ENCODE data around the gene CTAGE6. TPM values are rescaled to one million over a fixed set of nuclear protein-coding genes. Genes with fewer than 3 reads are reported as not detected.
A peak's percentile ranks its signal among the peaks of the same experiment; 100 is the strongest.
"Not testable (repeated sequence)": the region's sequence is repeated elsewhere in the genome, so short reads cannot be mapped to it uniquely, and the experiment has no call there.

CTAGE6 gene
- total and polyA plus RNA-seq, 9 of the 15 experiments (the other 6 are each of a cell fraction or from before 2014, with no cell fraction given), result 0.04 to 0.21 (median 0.11) TPM; not detected in 5

DNA sequence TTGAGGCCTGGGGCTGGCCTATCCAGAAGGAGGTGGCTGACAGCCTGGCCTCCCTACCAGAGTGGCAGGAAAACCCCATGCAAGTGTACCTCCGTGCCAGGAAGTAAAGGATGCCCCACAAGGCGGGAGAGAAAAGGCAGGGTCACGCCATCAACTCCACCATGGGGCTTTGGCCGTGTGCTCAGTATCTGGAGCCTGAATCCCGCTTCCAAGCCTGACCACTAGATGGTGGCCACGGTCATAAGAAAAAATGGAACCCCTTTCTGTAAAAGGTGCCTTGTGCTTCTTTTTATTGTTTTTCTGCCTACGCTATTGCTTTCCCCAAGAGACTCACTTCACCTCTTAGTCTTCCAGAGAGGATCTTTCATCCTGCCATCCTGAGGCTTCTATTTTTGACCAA is 29.9 kb downstream of the CTAGE6 start:
- no CpG with 5 or more reads among the region's 7 CpGs for WGBS (ENCODE audit: insufficient coverage, low coverage, missing lambda C conversion rate)
- CTCF ChIA-PET (ENCODE audit: low intra/inter-chr PET ratio); H3K9me1 ChIP-seq (ENCODE audit: control insufficient read depth, insufficient read depth, low read length); H4K20me1 ChIP-seq (replicated peaks; ENCODE audit: control insufficient read depth, insufficient read depth, low read length); H3K27ac ChIP-seq (ENCODE audit: extremely low read depth, low read depth, low read length); H2AFZ ChIP-seq (ENCODE audit: low read depth, low read length); intact Hi-C loops (cut with micrococcal nuclease); H3K36me3 ChIP-seq (ENCODE audit: control insufficient read depth, insufficient read depth, low read length); H3K4me3 ChIP-seq; H3K79me2 ChIP-seq (ENCODE audit: control insufficient read depth, insufficient read depth, low read length); H3K4me2 ChIP-seq (ENCODE audit: insufficient read depth, low read length); H3K9ac ChIP-seq (ENCODE audit: insufficient read depth in 1 of 2, low read depth in 2 of 2, low read length in 2 of 2); H3K4me1 ChIP-seq (replicated peaks in 1 of 2; ENCODE audit: control insufficient read depth in 2 of 2, insufficient read depth in 2 of 2, low read length in 2 of 2); H3K9me3 ChIP-seq (replicated peaks; ENCODE audit: control insufficient read depth, insufficient read depth, low read depth, low read length); in situ Hi-C loops (cut with MboI); DNase-seq (ENCODE audit: extremely low read depth in 1 of 4, low spot score in 3 of 4); H3K27me3 ChIP-seq (ENCODE audit: control insufficient read depth in 2 of 2, insufficient read depth in 2 of 2, low read length in 2 of 2); POLR2A ChIA-PET; FAIRE-seq; BruUV-seq (replicated peaks): not testable (repeated sequence)
- peak; percentile 94 for ATAC-seq

DNA sequence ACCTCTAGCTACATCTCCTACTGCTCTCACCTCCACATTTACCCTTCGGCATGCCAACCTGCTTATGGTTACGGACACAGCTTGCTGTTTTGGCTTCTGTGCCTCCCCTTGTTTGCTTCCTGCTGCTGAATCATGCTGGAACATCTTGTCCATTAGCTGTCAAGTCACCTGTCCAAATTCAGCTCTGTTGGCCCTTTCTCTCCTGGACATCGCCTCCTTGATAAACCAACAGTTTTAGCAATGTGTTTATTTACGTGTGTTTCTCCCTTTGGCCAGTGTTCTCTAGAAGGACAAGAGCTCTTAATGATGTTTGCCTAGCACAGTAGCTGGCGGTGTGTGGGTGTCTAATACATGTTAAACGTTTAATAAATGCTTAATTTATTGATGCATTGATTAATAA is 31.4 kb downstream of the CTAGE6 start:
- H3K9ac ChIP-seq (ENCODE audit: insufficient read depth in 1 of 2, low read depth in 2 of 2, low read length in 2 of 2); H3K27me3 ChIP-seq (ENCODE audit: control insufficient read depth in 2 of 2, insufficient read depth in 2 of 2, low read length in 2 of 2); in situ Hi-C loops (cut with MboI); H2AFZ ChIP-seq (ENCODE audit: low read depth, low read length); H3K4me1 ChIP-seq (replicated peaks in 1 of 2; ENCODE audit: control insufficient read depth in 2 of 2, insufficient read depth in 2 of 2, low read length in 2 of 2); ATAC-seq; H3K4me3 ChIP-seq; H3K4me2 ChIP-seq (ENCODE audit: insufficient read depth, low read length); FAIRE-seq; BruUV-seq (replicated peaks); CTCF ChIA-PET (ENCODE audit: low intra/inter-chr PET ratio); H3K79me2 ChIP-seq (ENCODE audit: control insufficient read depth, insufficient read depth, low read length); H3K27ac ChIP-seq (ENCODE audit: extremely low read depth, low read depth, low read length); POLR2A ChIA-PET; H3K9me3 ChIP-seq (replicated peaks; ENCODE audit: control insufficient read depth, insufficient read depth, low read depth, low read length); H3K9me1 ChIP-seq (ENCODE audit: control insufficient read depth, insufficient read depth, low read length); DNase-seq (ENCODE audit: extremely low read depth in 1 of 4, low spot score in 3 of 4); H4K20me1 ChIP-seq (replicated peaks; ENCODE audit: control insufficient read depth, insufficient read depth, low read length); intact Hi-C loops (cut with micrococcal nuclease); H3K36me3 ChIP-seq (ENCODE audit: control insufficient read depth, insufficient read depth, low read length): not testable (repeated sequence)
- no CpG with 5 or more reads among the region's 6 CpGs for WGBS (ENCODE audit: insufficient coverage, low coverage, missing lambda C conversion rate)

DNA sequence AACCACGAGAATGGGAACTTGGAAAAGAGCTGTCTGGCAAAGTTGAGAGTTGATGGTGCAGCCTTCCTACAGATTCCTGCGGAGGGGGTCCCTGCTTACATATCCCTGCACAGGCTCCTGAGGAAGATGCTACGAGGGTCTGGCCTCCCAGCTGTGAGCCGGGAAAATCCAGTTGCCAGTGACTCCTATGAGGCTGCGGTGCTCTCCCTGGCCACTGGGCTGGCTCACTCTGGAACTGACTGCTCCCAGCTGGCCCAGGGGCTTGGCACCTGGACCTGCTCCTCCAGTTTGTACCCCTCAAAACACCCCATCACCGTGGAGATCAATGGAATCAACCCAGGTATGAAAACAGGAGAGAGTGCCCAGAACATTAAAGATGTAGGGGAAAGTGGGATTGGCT is 37.2 kb downstream of the CTAGE6 start:
- intact Hi-C loops (cut with micrococcal nuclease); H3K9me3 ChIP-seq (replicated peaks; ENCODE audit: control insufficient read depth, insufficient read depth, low read depth, low read length); H3K79me2 ChIP-seq (ENCODE audit: control insufficient read depth, insufficient read depth, low read length); H3K27me3 ChIP-seq (ENCODE audit: control insufficient read depth in 2 of 2, insufficient read depth in 2 of 2, low read length in 2 of 2); H3K4me3 ChIP-seq; H3K36me3 ChIP-seq (ENCODE audit: control insufficient read depth, insufficient read depth, low read length); ATAC-seq; in situ Hi-C loops (cut with MboI); POLR2A ChIA-PET; H3K9ac ChIP-seq (ENCODE audit: insufficient read depth in 1 of 2, low read depth in 2 of 2, low read length in 2 of 2); H2AFZ ChIP-seq (ENCODE audit: low read depth, low read length); FAIRE-seq; H3K27ac ChIP-seq (ENCODE audit: extremely low read depth, low read depth, low read length); DNase-seq (ENCODE audit: extremely low read depth in 1 of 4, low spot score in 3 of 4); H3K4me1 ChIP-seq (replicated peaks in 1 of 2; ENCODE audit: control insufficient read depth in 2 of 2, insufficient read depth in 2 of 2, low read length in 2 of 2); H4K20me1 ChIP-seq (replicated peaks; ENCODE audit: control insufficient read depth, insufficient read depth, low read length); CTCF ChIA-PET (ENCODE audit: low intra/inter-chr PET ratio); H3K4me2 ChIP-seq (ENCODE audit: insufficient read depth, low read length); H3K9me1 ChIP-seq (ENCODE audit: control insufficient read depth, insufficient read depth, low read length); BruUV-seq (replicated peaks): not testable (repeated sequence)
- no CpG with 5 or more reads among the region's 6 CpGs for WGBS (ENCODE audit: insufficient coverage, low coverage, missing lambda C conversion rate)

DNA sequence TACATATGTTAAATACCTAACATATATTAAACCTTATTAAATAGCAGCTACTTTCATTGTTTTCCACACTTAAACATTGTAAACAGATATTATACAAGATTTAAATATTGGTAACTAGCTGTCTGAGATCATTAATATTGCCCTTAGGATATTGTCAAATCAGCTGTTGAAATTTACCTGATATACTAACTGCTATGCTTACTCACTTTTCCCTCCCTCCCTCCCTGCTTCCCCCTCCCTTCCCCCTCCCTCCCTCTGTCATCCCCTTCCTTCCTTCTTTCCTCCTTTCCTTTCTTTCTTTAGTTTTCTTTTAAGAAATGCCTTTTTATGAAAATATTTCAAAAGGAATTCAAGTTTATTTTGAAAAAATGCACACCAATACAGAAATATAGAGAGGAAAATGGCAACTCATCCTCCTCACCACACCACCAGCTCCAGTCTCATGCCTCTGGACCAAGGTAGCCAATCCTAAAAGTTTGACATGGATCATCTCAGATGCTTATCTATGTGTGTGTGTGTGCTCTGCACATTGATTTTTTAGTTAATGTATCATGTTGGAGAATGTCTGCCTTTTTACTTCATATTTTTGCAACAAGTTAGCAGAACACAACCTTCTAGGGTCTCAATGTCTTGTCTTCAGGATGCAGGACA is 41.8 kb downstream of the CTAGE6 start:
- ATAC-seq, result peak; percentile 56
- H3K9me1 ChIP-seq (ENCODE audit: control insufficient read depth, insufficient read depth, low read length); H3K79me2 ChIP-seq (ENCODE audit: control insufficient read depth, insufficient read depth, low read length); POLR2A ChIA-PET; CTCF ChIA-PET (ENCODE audit: low intra/inter-chr PET ratio); H3K27ac ChIP-seq (ENCODE audit: extremely low read depth, low read depth, low read length); H2AFZ ChIP-seq (ENCODE audit: low read depth, low read length); H3K9ac ChIP-seq (ENCODE audit: insufficient read depth in 1 of 2, low read depth in 2 of 2, low read length in 2 of 2); FAIRE-seq; H4K20me1 ChIP-seq (replicated peaks; ENCODE audit: control insufficient read depth, insufficient read depth, low read length); H3K4me3 ChIP-seq; in situ Hi-C loops (cut with MboI); H3K4me1 ChIP-seq (replicated peaks in 1 of 2; ENCODE audit: control insufficient read depth in 2 of 2, insufficient read depth in 2 of 2, low read length in 2 of 2); H3K36me3 ChIP-seq (ENCODE audit: control insufficient read depth, insufficient read depth, low read length); BruUV-seq (replicated peaks); DNase-seq (ENCODE audit: extremely low read depth in 1 of 4, low spot score in 3 of 4); H3K9me3 ChIP-seq (replicated peaks; ENCODE audit: control insufficient read depth, insufficient read depth, low read depth, low read length); H3K4me2 ChIP-seq (ENCODE audit: insufficient read depth, low read length); H3K27me3 ChIP-seq (ENCODE audit: control insufficient read depth in 2 of 2, insufficient read depth in 2 of 2, low read length in 2 of 2); intact Hi-C loops (cut with micrococcal nuclease): not testable (repeated sequence)

All from K562 (cell line).